ENCODE results near the gene F11R. TPM values are rescaled to one million over a fixed set of nuclear protein-coding genes. Genes with fewer than 3 reads are reported as not detected.

The F11R gene
- 0.10 TPM in 1 of 2 replicates, not detected in the other for polyA plus RNA-seq

GRCh38 chr1:161020509-161021164 lies at the start of gene F11R:
TSS of gene F11R (minus strand) at chr1:161021152. CDS start at chr1:161021073, 79 bp downstream.

GRCh38 chr1:161069731-161070270 lies 48.8 kb upstream of the F11R start, which contains the start of gene ARHGAP30:
TSS of gene ARHGAP30 (minus strand) at chr1:161069891. CDS start at chr1:161069624, 267 bp downstream.

GRCh38 chr1:161045736-161046604 lies 25.0 kb upstream of the F11R start, which contains the start of gene USF1:
TSS of gene USF1 (minus strand) at chr1:161045977. CDS start at chr1:161043275, 2,702 bp downstream.

GRCh38 chr1:161038523-161039153 lies 17.7 kb upstream of the F11R start, which contains the start of gene TSTD1:
TSS of gene TSTD1 (minus strand) at chr1:161038964. CDS start at chr1:161038889, 75 bp downstream.

GRCh38 chr1:160954158-160955104 lies 66.5 kb downstream of the F11R start, which contains the start of gene ITLN2:
TSS of gene ITLN2 (minus strand) at chr1:160954809. CDS start at chr1:160954741, 68 bp downstream.

Other genes with a start within 250 kb of the F11R start
- not detected in 2 replicates for gene LY9, start 225.0 kb downstream of the F11R start, polyA plus RNA-seq
- 0.47 TPM in 1 of 2 replicates, not detected in the other for gene CD244, start 158.3 kb downstream of the F11R start, polyA plus RNA-seq
- gene ITLN1, start 136.0 kb downstream of the F11R start, polyA plus RNA-seq: not detected in 2 replicates
- gene ITLN2, start 66.3 kb downstream of the F11R start, polyA plus RNA-seq: not detected in 2 replicates
- gene TSTD1, start 17.8 kb upstream of the F11R start, polyA plus RNA-seq: 35.1 and 74.9 TPM in 2 replicates
- gene USF1, start 24.8 kb upstream of the F11R start, polyA plus RNA-seq: 0.36 and 1.1 TPM in 2 replicates
- 0.11 TPM in 1 of 2 replicates, not detected in the other for gene ARHGAP30, start 48.7 kb upstream of the F11R start, polyA plus RNA-seq
- not detected in 2 replicates for gene NECTIN4, start 68.4 kb upstream of the F11R start, polyA plus RNA-seq
- 8.0 and 17.1 TPM in 2 replicates for gene KLHDC9, start 77.2 kb upstream of the F11R start, polyA plus RNA-seq
- 92.1 and 97.1 TPM in 2 replicates for gene PFDN2, start 96.9 kb upstream of the F11R start, polyA plus RNA-seq
- gene NIT1, start 97.0 kb upstream of the F11R start, polyA plus RNA-seq: 35.5 and 38.5 TPM in 2 replicates
- 27.4 and 28.0 TPM in 2 replicates for gene DEDD, start 111.5 kb upstream of the F11R start, polyA plus RNA-seq
- 301 and 305 TPM in 2 replicates for gene UFC1, start 132.8 kb upstream of the F11R start, polyA plus RNA-seq
- gene USP21, start 138.3 kb upstream of the F11R start, polyA plus RNA-seq: 3.2 and 6.2 TPM in 2 replicates
- gene PPOX, start 145.3 kb upstream of the F11R start, polyA plus RNA-seq: 27.6 and 29.5 TPM in 2 replicates
- gene B4GALT3, start 156.4 kb upstream of the F11R start, polyA plus RNA-seq: 6.5 and 12.7 TPM in 2 replicates
- 0.13 and 0.62 TPM in 2 replicates for gene ADAMTS4, start 177.9 kb upstream of the F11R start, polyA plus RNA-seq
- 145 and 159 TPM in 2 replicates for gene NDUFS2, start 181.2 kb upstream of the F11R start, polyA plus RNA-seq
- gene FCER1G, start 194.1 kb upstream of the F11R start, polyA plus RNA-seq: 2.9 and 7.6 TPM in 2 replicates
- gene APOA2, start 202.5 kb upstream of the F11R start, polyA plus RNA-seq: not detected in 2 replicates
- 9.1 and 11.9 TPM in 2 replicates for gene TOMM40L, start 204.9 kb upstream of the F11R start, polyA plus RNA-seq
- 0.23 and 1.4 TPM in 2 replicates for gene NR1I3, start 217.1 kb upstream of the F11R start, polyA plus RNA-seq
- gene PCP4L1, start 237.6 kb upstream of the F11R start, polyA plus RNA-seq: 5.9 and 7.5 TPM in 2 replicates